Activated CD8-positive, alpha-beta memory T cell treated with anti-CD3 and anti-CD28 coated beads for 4 hours (primary cell): ENCODE measurements around the gene TAS1R3.
A peak's percentile ranks its signal among the peaks of the same experiment; 100 is the strongest.
"Not testable (repeated sequence)": the region's sequence is repeated elsewhere in the genome, so short reads cannot be mapped to it uniquely, and the experiment has no call there.

Source experiments
- DNase-seq, 2 donors: peaks; one replicate each; pipeline ENCODE4 v3.0.0-alpha.2; 2020; ENCODE audit warnings: low read depth in 2 of 2

Gene TAS1R3

GRCh38 chr1:1354271-1355247 lies 23.5 kb downstream of the TAS1R3 start:
- DNase-seq: no peak

- no peak for DNase-seq
These were observed 24.3 kb downstream of the TAS1R3 start for GRCh38 chr1:1355416-1355815.

GRCh38 chr1:1356166-1356795 lies 25.2 kb downstream of the TAS1R3 start:
- DNase-seq: no peak

- no peak for DNase-seq
These were observed 25.8 kb downstream of the TAS1R3 start for GRCh38 chr1:1356796-1357401.

GRCh38 chr1:1357871-1358432 lies 26.9 kb downstream of the TAS1R3 start:
- DNase-seq: no peak

GRCh38 chr1:1358433-1359271 lies 27.6 kb downstream of the TAS1R3 start, which contains the start of gene MXRA8:
MXRA8 (minus strand) TSS chr1:1358555; CDS start chr1:1358504, 51 bp downstream.
- no peak for DNase-seq

- DNase-seq: no peak
These were observed 28.2 kb downstream of the TAS1R3 start for GRCh38 chr1:1359308-1359663.

GRCh38 chr1:1359664-1360468 lies 28.8 kb downstream of the TAS1R3 start:
- no peak for DNase-seq

GRCh38 chr1:1360506-1361169 lies 29.6 kb downstream of the TAS1R3 start:
- DNase-seq: no peak

GRCh38 chr1:1361233-1361981 lies 30.3 kb downstream of the TAS1R3 start:
- DNase-seq: no peak

GRCh38 chr1:1361982-1362423 lies 30.9 kb downstream of the TAS1R3 start:
- DNase-seq: no peak

GRCh38 chr1:1364266-1364665 lies 33.2 kb downstream of the TAS1R3 start:
- no peak for DNase-seq

- DNase-seq: no peak
These were observed 35.0 kb downstream of the TAS1R3 start for GRCh38 chr1:1365875-1366698.

- no peak for DNase-seq
These were observed 35.6 kb downstream of the TAS1R3 start for GRCh38 chr1:1366699-1367066.

GRCh38 chr1:1367315-1367714 lies 36.2 kb downstream of the TAS1R3 start:
- no peak for DNase-seq

- DNase-seq: not testable (repeated sequence)
These were observed 39.0 kb downstream of the TAS1R3 start for GRCh38 chr1:1370094-1370493.

GRCh38 chr1:1370771-1371300 lies 39.8 kb downstream of the TAS1R3 start:
- DNase-seq: no peak

GRCh38 chr1:1371364-1371745 lies 40.3 kb downstream of the TAS1R3 start:
- DNase-seq: peak in 1 of 2 donors; percentile 35
